ENCODE data around the gene COG1.

Gene COG1

GRCh38 chr17:73201215-73202069 lies 8.6 kb downstream of the COG1 start:
- no peak for DNase-seq

DNA sequence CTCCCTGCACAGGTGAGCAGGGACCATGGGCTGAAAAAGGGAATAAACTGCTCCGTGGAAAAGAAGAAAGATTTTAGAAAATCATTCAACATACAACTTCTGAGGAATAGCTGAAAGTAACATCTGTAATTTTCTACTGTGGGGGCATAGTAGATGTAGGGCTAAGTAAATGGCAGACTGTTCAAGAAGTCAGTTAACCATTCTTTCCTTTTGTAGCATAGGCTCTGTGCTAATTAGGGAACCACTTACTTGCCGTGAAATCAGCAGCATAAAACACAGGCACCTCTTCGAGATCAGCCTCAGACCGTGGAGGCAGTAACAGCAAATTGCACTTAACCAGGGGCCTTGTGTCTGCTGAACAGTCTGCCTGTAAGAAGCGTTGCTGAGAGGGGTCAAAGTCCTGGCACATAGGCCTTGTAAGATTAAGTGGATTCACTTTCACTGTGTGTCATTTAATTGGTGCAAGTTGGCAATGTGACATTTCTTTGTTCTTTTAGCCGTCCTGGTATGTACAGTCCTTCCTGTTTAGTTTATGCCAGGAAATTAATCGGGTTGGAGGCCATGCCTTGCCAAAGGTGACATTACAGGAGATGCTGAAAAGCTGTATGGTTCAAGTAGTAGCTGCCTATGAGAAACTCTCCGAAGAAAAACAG lies 10.4 kb downstream of the COG1 start:
- DNase-seq, result no peak

GRCh38 chr17:73203788-73204479 lies 11.1 kb downstream of the COG1 start:
- no peak for DNase-seq

GRCh38 chr17:73205459-73205961 lies 12.7 kb downstream of the COG1 start:
- DNase-seq, result peak; percentile 83

DNA sequence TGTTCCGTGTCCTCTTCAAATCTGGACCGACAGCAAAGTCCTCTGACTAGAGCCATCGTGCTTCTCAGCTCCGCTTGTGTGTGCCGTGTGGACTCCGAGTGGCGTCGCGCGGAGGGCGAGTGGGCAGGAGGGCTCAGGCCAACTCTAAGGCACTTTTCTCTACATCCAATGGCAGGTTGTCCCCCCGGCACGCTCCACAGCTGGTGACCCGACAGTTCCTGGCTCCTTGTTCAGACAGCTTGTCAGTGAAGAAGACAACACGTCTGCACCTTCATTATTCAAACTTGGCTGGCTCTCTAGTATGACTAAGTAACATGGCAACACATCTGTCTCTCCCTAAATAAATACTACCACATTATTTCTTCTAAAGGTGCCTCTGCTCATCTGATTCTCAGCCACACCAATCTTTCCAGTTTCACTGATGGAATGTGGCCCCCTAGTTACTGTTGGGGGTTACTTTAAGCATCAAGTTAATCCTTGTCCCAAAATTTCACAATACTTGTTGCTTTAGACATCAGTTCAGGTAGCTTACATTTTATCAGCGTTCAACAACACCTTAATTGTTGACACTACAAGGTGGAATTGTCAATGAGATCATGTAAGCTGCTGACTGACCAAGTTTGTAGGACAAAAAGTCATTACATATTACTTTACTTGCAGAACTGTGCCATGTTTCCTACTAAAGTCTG lies 15.4 kb downstream of the COG1 start:
- no peak for DNase-seq

DNA sequence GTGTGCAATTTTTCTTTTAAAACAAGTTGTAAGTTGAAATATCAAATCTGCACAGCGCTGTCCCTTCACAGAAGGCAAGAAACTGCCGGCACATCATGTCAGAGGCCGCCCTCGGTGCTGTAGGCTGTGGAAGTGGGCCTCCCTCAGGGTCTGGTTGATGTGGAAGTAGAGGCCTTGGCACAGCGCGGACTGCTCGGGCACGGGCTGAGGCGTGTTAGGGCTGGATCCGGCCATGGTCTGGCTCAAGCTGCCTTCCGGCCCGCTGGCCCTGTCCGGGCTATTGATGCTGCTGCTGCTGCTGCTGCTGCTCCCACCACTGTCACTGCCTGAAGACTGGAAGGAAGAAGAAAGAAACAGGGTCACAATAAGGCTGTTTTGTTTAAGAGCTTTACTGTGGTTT lies 16.6 kb downstream of the COG1 start:
- DNase-seq, result no peak

DNA sequence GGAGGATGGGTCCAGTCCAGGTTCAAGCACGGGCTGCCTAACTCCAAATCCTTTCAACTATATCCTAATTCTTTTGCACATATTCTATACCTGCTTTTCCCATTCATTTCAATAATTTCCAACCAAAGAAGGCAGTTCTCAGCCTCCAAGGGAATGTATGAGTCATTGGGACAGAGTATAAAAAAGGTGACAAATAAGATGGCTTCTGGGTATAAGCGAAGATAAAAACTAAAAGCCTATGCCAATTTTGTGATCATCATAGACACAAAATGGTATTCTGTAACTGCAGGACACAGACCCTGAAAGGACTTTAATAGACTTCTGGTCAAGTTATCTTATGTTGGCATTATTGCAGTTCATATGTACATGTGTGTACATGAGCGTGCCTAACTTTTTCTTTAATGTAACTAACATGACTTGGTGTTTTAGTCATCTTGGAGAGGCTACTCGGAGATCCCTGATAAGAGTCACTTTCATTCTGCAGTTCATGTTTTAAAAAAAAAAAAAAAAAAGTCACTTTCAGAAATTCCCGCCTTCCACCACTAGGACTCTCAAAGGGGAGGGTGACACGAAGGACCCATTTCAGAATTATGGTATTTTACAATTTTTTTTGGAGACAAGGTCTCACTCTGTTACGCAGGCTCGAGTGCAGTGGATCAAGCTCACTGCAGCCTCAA lies 17.3 kb downstream of the COG1 start:
- DNase-seq, result no peak

GRCh38 chr17:73211745-73212144 lies 18.9 kb downstream of the COG1 start:
- DNase-seq, result no peak

DNA sequence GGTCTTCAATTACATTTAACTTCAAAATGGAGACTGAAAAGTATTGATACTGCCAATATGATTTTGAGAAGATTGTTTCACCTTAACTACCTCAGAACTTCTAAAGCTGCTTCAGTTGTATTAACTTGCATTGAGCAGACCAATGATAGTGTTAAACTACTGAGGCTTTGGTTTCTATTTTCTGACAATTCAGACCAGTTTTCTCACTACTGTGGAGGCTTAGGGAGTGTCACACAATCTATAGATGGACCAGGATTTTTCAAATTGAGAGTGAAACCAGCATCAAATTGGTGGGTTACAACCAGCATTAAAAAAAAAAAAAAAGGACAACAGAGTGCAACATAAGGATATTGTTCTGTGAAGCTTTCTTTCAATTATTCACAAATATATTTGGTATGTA lies 21.2 kb downstream of the COG1 start:
- DNase-seq, result no peak

DNA sequence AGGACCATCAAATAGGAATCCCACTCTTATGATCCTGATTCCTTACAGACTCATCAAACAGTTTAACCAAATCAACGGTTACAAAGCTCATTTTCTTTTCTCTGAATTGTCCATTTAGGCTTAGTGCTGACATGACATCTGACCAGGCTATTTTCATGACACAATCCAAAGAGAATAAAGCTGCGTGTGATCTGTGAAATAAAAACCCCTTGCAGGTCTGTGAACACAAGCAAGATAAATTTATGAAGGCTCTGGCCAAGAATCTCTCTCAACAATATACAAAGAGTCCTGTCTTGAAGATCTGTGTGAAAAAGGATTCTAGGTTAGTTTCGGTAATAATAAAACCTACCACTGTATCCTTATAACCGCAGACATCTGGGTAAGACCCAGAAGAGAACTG lies 22.0 kb downstream of the COG1 start:
- no peak for DNase-seq

- DNase-seq, result peak; percentile 46
Measured at GRCh38 chr17:73215447-73215846, 22.6 kb downstream of the COG1 start.

DNA sequence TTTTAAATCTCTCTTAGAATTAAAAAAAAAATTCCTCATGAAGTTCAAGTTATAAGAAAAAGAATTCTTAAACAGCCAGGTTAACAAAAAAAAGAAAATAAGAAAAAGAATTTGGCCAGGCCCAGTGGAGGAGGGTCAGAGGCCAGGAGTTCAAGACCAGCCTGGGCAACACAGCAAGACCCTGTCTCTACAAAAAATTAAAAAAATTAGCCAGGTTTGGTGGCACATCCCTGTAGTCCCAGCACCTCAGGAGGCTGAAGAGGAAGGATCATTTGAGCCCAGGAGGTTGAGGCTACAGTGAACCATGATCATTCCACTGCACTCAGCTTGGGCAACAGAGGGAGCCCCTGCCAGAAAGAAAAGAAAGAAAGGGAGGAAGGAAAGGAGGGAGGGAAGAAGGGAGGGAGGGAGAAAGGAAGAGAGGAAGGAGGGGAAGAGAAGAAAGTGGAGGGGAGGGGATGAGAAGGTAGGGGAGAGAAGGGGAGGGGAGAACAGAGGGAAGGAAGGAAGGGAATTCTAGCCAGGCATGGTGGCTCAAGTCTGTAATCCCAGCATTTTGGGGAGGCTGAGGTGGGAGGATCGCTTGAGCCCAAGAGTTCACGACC lies 30.9 kb downstream of the COG1 start:
- no peak for DNase-seq

DNA sequence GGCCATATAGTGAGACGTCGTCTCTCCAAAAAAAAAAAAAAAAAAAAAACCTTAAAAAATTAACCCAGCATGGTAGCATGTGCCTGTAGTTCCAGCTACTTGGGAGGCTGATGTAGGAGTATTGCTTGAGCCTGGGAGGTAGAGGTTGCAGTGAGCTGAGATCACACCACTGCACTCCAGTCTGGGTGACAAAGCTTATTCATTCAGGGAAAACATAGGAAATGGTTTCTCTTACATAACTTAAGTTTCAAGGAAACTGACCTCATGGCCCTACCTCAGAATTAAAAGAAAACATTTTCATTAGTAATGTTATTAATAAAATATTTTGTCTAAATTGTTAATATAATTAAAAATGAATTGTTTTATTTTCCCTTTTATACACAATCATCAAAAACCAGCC lies 31.4 kb downstream of the COG1 start:
- no peak for DNase-seq

DNA sequence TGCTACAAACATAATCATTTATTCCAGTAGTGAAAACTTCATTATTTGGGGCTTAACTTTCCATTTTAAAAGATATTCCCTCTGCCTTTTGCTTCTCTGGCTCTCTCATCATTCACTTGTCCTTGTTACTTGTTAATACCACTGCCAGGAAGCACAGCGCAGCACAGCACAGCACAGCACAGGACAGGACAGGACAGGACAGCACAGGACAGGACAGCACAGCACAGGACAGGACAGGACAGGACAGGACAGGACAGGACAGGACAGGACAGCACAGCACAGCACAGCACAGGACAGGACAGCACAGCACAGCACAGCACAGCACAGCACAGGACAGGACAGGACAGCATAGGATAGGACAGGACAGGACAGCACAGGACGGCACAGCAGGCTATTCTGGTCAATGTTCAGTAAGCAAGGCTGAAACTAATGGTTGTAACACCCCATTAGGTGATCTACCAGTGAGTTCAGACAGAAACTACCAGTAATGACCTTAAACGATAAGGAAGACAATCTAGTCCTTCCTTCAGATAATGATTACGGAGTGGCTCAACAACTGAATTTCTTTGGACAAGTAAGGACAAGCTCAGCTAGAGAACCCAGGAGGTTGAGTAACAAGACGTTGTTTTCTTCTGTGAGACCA lies 31.9 kb downstream of the COG1 start:
- no peak for DNase-seq

- DNase-seq, result no peak
Measured at GRCh38 chr17:73226556-73227172, 33.8 kb downstream of the COG1 start.

- DNase-seq, result no peak
Measured at GRCh38 chr17:73227379-73227778, 34.5 kb downstream of the COG1 start.

DNA sequence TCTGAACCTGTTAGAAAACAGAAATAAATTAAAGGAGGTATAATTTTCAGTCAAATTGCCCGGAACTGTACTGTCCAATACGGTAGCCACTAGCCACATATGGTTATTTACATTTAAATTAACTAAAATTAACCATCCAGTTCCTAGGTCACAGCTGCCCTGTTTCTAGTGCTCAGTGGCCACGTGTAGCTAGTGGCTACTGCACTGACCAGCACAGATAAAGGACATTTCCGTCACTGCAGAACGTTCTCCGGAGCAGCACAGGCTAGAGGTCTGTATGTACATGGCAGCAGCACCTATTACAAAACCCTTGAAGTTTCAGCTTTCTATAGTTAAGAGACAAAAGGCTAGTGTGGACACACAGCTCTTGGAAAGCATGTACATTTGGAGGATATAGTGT lies 35.1 kb downstream of the COG1 start:
- no peak for DNase-seq

DNA sequence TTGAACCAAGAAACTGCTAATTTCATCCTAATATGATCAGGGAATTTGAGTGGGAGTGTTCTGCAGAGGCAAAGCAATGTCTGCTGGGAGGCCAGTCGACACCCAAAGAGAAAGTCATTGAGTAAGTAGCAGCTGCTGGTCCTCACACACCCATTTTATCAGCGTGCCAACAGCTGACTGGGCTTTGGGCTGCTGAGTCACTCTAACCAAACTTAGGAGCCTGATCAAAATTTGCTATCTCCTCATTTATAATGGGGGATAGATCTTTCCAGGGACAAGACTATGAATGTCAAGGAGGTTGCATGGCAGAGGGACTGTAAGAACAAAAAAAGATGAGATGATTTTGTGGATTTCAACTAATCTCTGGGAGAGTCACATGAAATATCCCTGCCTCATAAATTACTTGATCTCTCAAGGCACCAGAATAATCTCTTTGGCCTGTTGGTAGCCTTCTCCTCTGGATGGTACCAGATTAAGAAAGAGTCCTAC lies 35.9 kb downstream of the COG1 start:
- DNase-seq, result peak; percentile 26

DNA sequence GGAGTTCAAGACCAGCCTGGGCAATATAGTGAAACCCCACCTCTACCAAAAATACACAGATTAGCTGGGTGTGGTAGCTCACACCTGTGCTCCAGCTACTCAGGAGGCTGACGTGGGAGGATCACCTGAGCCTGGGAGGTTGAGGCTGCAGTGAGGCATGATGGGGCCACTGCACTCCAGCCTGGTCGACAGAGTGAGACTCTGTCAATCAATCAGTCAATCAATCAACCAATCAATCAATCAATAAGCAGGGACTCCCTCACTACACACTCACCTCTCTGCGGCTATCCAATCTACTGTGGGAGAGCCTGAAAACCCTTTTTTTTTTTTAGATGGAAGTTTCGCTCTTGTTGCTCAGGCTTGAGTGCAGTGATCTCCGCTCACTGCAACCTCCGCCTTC lies 37.2 kb downstream of the COG1 start:
- no peak for DNase-seq

DNA sequence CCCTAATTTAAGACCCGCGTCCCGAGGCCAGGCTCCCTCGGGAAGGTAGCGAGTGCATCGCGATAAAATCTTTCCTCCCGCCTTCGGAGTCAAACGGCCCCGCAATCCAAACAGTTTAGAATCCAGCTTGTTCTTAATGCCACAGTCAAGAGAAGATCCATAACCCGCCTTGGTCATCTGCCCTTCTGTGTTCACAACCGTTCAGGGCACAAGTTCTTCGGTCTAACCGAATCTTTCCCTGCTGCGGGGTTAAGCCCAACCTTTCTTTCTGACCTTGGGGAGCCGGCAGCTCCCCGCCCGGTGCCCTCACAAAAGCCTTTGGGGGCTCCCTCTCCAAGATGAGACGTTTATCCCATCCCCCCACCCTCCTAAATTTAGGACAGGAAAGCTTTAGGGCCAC lies 38.5 kb downstream of the COG1 start:
- no peak for DNase-seq
